Measurements from ENCODE around the gene FZD7.

Gene FZD7

DNA sequence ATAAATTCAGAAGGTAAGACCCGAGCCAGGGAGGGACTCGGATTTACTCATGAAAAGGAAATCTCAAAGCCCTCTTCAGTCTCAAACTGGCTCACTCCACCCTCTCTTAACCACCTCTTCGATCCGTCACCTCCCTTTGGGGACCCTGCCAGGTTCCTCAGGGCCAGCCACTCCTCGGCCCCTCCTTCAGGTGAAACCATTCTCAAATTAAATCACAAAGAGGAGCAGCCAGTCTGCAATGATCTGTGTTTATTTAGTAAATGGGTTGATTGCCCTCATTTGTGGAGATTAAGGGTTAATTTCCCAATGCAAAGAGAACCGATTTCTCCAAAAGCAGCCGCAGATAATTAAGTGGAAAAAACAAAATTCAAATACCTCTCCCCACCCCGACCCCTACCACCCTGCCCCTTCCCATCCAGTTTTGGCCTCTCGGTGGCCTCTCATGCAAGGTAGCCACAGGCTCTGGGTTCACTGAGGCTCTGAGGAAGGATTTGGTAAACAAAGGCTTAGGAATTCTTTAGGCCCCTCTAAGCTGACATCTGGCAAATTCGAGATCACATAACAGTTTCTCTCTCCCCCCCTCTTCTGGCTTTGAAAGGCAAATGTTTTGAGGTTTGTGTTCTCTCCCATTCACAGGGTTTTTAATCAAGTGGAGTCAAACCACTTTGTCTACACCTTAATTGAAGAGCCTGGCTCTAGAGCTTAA, 10.3 kb upstream of the FZD7 start:
- TF ChIP-seq SPI1 (IDR thresholded peaks at IDR 0.05; ENCODE audit: borderline replicate concordance, low read depth) (no peak), GABPA (IDR thresholded peaks at IDR 0.05; ENCODE audit: low read depth) (no peak), CTCF (IDR thresholded peaks at IDR 0.05; ENCODE audit: insufficient read depth, low read length) (no peak), REST (IDR thresholded peaks at IDR 0.05; ENCODE audit: insufficient replicate concordance, low read depth) (no peak), POLR2AphosphoS5 (IDR thresholded peaks at IDR 0.05; ENCODE audit: low read depth) (no peak)
- no peak for DNase-seq (ENCODE audit: low read depth in 1 of 2, low spot score in 1 of 2)
- Histone ChIP-seq H3K4me3 (replicated peaks; ENCODE audit: insufficient read depth, low read length) (no peak overlapping the region), H3K27ac (replicated peaks) (no peak overlapping the region), H3K27me3 (ENCODE audit: insufficient read depth, poor library complexity, severe bottlenecking) (no peaks in the 10 kb centered on the region)

DNA sequence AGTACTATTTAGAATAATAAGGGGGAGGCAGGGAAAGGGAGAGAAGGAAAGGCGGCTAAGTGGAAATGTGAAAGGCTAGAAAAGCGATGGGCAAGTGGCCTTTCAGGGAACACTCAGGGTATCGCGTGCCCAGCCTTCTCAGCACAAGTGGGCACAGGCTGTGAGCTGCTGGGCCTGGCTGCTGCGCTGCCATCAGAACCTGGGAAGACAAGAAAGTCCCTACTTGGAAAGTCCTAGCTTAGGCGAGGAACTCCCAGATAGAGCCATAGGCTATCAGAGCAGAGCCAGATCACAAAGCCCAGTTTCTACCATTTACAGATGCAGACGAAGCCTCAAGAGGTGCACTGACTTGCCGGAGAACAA, 9.8 kb upstream of the FZD7 start:
- H3K27ac ChIP-seq (replicated peaks), result no peak overlapping the region
- no peaks in the 10 kb centered on the region for H3K27me3 ChIP-seq (ENCODE audit: insufficient read depth, poor library complexity, severe bottlenecking)
- DNase-seq (ENCODE audit: low read depth in 1 of 2, low spot score in 1 of 2), result no peak
- H3K4me3 ChIP-seq (replicated peaks; ENCODE audit: insufficient read depth, low read length), result no peak overlapping the region
- TF ChIP-seq POLR2AphosphoS5 (IDR thresholded peaks at IDR 0.05; ENCODE audit: low read depth) (no peak), CTCF (IDR thresholded peaks at IDR 0.05; ENCODE audit: insufficient read depth, low read length) (no peak), REST (IDR thresholded peaks at IDR 0.05; ENCODE audit: insufficient replicate concordance, low read depth) (no peak), GABPA (IDR thresholded peaks at IDR 0.05; ENCODE audit: low read depth) (no peak), SPI1 (IDR thresholded peaks at IDR 0.05; ENCODE audit: borderline replicate concordance, low read depth) (no peak)

DNA sequence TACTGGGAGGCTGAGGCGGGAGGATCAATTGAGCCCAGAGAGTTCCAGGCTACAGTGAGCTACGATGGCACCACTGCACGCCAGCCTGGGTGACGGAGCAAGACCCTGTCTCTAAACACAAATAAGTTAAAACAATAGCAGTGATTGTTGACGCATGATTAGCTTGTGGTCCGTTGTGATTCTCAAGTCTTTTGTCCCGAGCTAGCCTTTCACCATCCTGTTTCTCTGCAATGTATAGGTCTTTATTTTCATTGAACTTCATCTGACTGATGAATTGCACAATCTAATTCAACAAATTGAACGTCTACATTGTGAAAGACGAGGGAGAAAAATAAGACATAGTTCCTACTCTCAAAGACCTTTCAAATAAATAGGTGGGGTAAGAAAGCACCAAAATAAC, 8.8 kb upstream of the FZD7 start:
- Histone ChIP-seq H3K27me3 (ENCODE audit: insufficient read depth, poor library complexity, severe bottlenecking) (no peaks in the 10 kb centered on the region), H3K27ac (replicated peaks) (no peak overlapping the region), H3K4me3 (replicated peaks; ENCODE audit: insufficient read depth, low read length) (no peak overlapping the region)
- DNase-seq (ENCODE audit: low read depth in 1 of 2, low spot score in 1 of 2), result no peak
- no peak for TF ChIP-seq POLR2AphosphoS5 (IDR thresholded peaks at IDR 0.05; ENCODE audit: low read depth)
- no peak for TF ChIP-seq CTCF (IDR thresholded peaks at IDR 0.05; ENCODE audit: insufficient read depth, low read length)
- no peak for TF ChIP-seq REST (IDR thresholded peaks at IDR 0.05; ENCODE audit: insufficient replicate concordance, low read depth)
- TF ChIP-seq GABPA (IDR thresholded peaks at IDR 0.05; ENCODE audit: low read depth), result no peak
- no peak for TF ChIP-seq SPI1 (IDR thresholded peaks at IDR 0.05; ENCODE audit: borderline replicate concordance, low read depth)

All from HL-60 (cell line).